Vagina (tissue), 2 donors: ENCODE data around the gene ZC3H14.

Experiments used
- POLR2AphosphoS5 ChIP-seq, 2 donors: sonication (generic); formaldehyde crosslinking; IDR thresholded peaks; one replicate each; pipeline ENCODE4 v1.9.0; 2017; ENCODE audit warnings: antibody characterized with exemption in 2 of 2, mild to moderate bottlenecking in 2 of 2, low read depth in 1 of 2; ENCODE audit not compliant: insufficient read depth in 1 of 2
- TF ChIP-seq, protein P1 (sequence below), 3 experiments: fragments of 450-650 bp in 2 of 3; fragments of 200-600 bp in 1 of 3; sonication (generic) in 1 of 3; IDR thresholded peaks; one replicate each; pipeline ENCODE4 v1.5.1; 2017 to 2019; ENCODE audit warnings: antibody characterized with exemption in 3 of 3, mild to moderate bottlenecking in 2 of 3, moderate library complexity in 2 of 3

DNA sequence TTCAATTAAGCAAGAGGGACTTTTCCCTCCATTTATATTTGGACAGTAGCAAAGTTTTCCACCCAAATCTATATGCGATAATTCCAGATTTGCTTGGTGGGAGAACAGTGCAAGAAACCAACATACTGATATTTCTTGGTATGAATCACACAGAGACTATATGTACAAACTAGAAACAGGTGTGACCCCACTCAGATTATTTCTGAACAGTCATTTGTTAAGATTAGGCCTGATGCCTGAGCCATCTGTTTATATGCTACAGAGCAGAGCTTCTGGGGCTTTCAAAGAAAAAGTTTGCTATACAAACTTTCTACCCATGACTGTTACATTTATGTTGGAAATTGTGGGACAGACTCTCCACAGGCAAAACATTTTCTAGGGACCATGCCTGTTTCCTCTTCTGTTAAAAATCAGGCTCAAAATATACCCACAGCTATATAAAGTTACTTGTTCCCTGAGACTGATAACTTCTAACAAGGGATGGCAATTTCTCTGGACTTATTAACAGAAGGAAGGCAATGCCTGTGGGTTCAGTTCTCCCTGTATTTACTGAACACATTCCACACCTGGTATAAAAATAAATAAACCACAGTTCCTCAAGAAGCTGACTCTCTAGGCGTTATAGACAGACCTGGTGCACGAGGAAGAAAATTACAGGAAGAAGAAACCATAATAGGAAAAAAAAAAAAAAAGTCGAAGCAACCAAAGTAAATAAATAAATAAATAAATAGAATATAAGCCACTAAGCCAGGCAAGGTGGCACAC, 16.0 kb upstream of the ZC3H14 start:
- TF ChIP-seq, protein P1, sequence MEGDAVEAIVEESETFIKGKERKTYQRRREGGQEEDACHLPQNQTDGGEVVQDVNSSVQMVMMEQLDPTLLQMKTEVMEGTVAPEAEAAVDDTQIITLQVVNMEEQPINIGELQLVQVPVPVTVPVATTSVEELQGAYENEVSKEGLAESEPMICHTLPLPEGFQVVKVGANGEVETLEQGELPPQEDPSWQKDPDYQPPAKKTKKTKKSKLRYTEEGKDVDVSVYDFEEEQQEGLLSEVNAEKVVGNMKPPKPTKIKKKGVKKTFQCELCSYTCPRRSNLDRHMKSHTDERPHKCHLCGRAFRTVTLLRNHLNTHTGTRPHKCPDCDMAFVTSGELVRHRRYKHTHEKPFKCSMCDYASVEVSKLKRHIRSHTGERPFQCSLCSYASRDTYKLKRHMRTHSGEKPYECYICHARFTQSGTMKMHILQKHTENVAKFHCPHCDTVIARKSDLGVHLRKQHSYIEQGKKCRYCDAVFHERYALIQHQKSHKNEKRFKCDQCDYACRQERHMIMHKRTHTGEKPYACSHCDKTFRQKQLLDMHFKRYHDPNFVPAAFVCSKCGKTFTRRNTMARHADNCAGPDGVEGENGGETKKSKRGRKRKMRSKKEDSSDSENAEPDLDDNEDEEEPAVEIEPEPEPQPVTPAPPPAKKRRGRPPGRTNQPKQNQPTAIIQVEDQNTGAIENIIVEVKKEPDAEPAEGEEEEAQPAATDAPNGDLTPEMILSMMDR (IDR thresholded peaks at IDR 0.05), result no peak
- no peak for TF ChIP-seq POLR2AphosphoS5 (IDR thresholded peaks at IDR 0.05; ENCODE audit: insufficient read depth in 1 of 2, low read depth in 1 of 2)
